ENCODE measurements around the gene DLEU7.

Gene DLEU7

DNA sequence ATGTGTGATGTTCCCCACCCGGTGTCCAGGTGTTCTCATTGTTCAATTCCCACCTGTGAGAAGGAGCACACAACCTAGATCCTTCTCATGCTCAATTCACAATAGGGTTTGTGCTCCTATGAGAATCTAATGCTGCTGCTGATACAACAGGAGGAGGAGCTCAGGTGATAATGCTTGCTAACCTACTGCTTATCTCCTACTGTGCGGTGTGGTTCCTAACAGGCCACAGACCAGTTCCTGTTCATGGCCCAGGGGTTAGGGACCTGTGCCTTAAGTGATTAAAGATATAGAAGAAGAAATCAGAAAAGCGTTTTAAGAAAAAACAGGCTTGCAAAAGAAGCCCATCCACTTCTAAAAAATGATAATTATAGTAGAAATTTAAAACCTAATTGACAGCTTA lies 17.5 kb downstream of the DLEU7 start:
- CTCF ChIA-PET: no interaction called here

GRCh38 chr13:50812242-50812641 lies 31.2 kb downstream of the DLEU7 start:
- H3K27ac ChIP-seq (ENCODE audit: extremely low read depth, low read depth, low read length): no peak overlapping the region

More for the DNA sequence above, 17.5 kb downstream of the DLEU7 start:
- no peaks in the 10 kb centered on the region for H3K4me1 ChIP-seq (ENCODE audit: control insufficient read depth, insufficient read depth, low read length)
- H3K9me3 ChIP-seq (ENCODE audit: control insufficient read depth, insufficient read depth, low read depth, low read length): no peaks in the 10 kb centered on the region
- POLR2A ChIA-PET: no interaction called here
- H3K36me3 ChIP-seq (ENCODE audit: control insufficient read depth in 2 of 2, insufficient read depth in 1 of 2, low read length in 2 of 2): no peaks in the 10 kb centered on the region
- H3K4me3 ChIP-seq (ENCODE audit: low read depth, low read length): no peak overlapping the region
- TF ChIP-seq, protein P1, sequence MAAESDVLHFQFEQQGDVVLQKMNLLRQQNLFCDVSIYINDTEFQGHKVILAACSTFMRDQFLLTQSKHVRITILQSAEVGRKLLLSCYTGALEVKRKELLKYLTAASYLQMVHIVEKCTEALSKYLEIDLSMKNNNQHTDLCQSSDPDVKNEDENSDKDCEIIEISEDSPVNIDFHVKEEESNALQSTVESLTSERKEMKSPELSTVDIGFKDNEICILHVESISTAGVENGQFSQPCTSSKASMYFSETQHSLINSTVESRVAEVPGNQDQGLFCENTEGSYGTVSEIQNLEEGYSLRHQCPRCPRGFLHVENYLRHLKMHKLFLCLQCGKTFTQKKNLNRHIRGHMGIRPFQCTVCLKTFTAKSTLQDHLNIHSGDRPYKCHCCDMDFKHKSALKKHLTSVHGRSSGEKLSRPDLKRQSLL (tag by site-specific recombination; IDR thresholded peaks at IDR 0.05): no peak
- TF ChIP-seq ZNF830 (tag by site-specific recombination; IDR thresholded peaks at IDR 0.05; ENCODE audit: low read depth) (no peak), ZNF404 (tag by site-specific recombination; IDR thresholded peaks at IDR 0.05) (no peak), OSR2 (tag by site-specific recombination; IDR thresholded peaks at IDR 0.05) (no peak), REPIN1 (tag by site-specific recombination; IDR thresholded peaks at IDR 0.05; ENCODE audit: low read depth) (no peak), ZNF146 (tag by site-specific recombination; IDR thresholded peaks at IDR 0.05) (no peak), ZNF138 (tag by site-specific recombination; IDR thresholded peaks at IDR 0.05; ENCODE audit: borderline replicate concordance) (no peak), ZNF362 (tag by site-specific recombination; IDR thresholded peaks at IDR 0.05) (no peak), ZNF530 (tag by site-specific recombination; IDR thresholded peaks at IDR 0.05; ENCODE audit: low read depth) (no peak), ZNF654 (tag by site-specific recombination; IDR thresholded peaks at IDR 0.05; ENCODE audit: low read depth) (no peak), ZNF585B (tag by site-specific recombination; IDR thresholded peaks at IDR 0.05) (no peak), GFI1B (tag by site-specific recombination; IDR thresholded peaks at IDR 0.05) (no peak), ZNF48 (tag by site-specific recombination; IDR thresholded peaks at IDR 0.05) (no peak), ZNF10 (tag by site-specific recombination; IDR thresholded peaks at IDR 0.05) (no peak), ZFHX2 (tag by site-specific recombination; conservative IDR thresholded peaks at IDR 0.05) (no peak), ZNF423 (tag by site-specific recombination; IDR thresholded peaks at IDR 0.05) (no peak)
- TF ChIP-seq, protein P2, sequence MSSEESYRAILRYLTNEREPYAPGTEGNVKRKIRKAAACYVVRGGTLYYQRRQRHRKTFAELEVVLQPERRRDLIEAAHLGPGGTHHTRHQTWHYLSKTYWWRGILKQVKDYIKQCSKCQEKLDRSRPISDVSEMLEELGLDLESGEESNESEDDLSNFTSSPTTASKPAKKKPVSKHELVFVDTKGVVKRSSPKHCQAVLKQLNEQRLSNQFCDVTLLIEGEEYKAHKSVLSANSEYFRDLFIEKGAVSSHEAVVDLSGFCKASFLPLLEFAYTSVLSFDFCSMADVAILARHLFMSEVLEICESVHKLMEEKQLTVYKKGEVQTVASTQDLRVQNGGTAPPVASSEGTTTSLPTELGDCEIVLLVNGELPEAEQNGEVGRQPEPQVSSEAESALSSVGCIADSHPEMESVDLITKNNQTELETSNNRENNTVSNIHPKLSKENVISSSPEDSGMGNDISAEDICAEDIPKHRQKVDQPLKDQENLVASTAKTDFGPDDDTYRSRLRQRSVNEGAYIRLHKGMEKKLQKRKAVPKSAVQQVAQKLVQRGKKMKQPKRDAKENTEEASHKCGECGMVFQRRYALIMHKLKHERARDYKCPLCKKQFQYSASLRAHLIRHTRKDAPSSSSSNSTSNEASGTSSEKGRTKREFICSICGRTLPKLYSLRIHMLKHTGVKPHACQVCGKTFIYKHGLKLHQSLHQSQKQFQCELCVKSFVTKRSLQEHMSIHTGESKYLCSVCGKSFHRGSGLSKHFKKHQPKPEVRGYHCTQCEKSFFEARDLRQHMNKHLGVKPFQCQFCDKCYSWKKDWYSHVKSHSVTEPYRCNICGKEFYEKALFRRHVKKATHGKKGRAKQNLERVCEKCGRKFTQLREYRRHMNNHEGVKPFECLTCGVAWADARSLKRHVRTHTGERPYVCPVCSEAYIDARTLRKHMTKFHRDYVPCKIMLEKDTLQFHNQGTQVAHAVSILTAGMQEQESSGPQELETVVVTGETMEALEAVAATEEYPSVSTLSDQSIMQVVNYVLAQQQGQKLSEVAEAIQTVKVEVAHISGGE (tag by site-specific recombination; conservative IDR thresholded peaks at IDR 0.05; ENCODE audit: low read depth): no peak
- TF ChIP-seq, protein P3, sequence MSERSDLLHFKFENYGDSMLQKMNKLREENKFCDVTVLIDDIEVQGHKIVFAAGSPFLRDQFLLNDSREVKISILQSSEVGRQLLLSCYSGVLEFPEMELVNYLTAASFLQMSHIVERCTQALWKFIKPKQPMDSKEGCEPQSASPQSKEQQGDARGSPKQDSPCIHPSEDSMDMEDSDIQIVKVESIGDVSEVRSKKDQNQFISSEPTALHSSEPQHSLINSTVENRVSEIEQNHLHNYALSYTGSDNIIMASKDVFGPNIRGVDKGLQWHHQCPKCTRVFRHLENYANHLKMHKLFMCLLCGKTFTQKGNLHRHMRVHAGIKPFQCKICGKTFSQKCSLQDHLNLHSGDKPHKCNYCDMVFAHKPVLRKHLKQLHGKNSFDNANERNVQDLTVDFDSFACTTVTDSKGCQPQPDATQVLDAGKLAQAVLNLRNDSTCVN (tag by site-specific recombination; optimal IDR thresholded peaks at IDR 0.05): no peak
- no peak overlapping the region for H3K27ac ChIP-seq (ENCODE audit: extremely low read depth, low read depth, low read length)

More at GRCh38 chr13:50812242-50812641, 31.2 kb downstream of the DLEU7 start:
- TF ChIP-seq ZNF248 (tag by site-specific recombination; IDR thresholded peaks at IDR 0.05): no peak
- TF ChIP-seq ZNF302 (tag by site-specific recombination; IDR thresholded peaks at IDR 0.05; ENCODE audit: low read depth): no peak
- TF ChIP-seq SCRT2 (tag by site-specific recombination; IDR thresholded peaks at IDR 0.05): 0 out of 2 replicates have a peak, but pooled peaks have one; percentile 13
- Histone ChIP-seq H3K9me3 (ENCODE audit: control insufficient read depth, insufficient read depth, low read depth, low read length) (no peaks in the 10 kb centered on the region), H3K4me1 (ENCODE audit: control insufficient read depth, insufficient read depth, low read length) (no peaks in the 10 kb centered on the region), H3K4me3 (ENCODE audit: low read depth, low read length) (no peak overlapping the region), H3K36me3 (ENCODE audit: control insufficient read depth in 2 of 2, insufficient read depth in 1 of 2, low read length in 2 of 2) (no peaks in the 10 kb centered on the region)
- POLR2A ChIA-PET: no interaction called here
- CTCF ChIA-PET: no interaction called here
